Activated T-cell treated with anti-CD3 and anti-CD28 coated beads, Interleukin-2, amount 50 U/mL, for 1 hour (primary cell): Measurements from ENCODE around the gene SLC44A2.

ENCODE experiments used
- DNase-seq: peaks from one replicate; pipeline ENCODE4 v3.0.0-alpha.2; 2020

The SLC44A2 gene

DNA sequence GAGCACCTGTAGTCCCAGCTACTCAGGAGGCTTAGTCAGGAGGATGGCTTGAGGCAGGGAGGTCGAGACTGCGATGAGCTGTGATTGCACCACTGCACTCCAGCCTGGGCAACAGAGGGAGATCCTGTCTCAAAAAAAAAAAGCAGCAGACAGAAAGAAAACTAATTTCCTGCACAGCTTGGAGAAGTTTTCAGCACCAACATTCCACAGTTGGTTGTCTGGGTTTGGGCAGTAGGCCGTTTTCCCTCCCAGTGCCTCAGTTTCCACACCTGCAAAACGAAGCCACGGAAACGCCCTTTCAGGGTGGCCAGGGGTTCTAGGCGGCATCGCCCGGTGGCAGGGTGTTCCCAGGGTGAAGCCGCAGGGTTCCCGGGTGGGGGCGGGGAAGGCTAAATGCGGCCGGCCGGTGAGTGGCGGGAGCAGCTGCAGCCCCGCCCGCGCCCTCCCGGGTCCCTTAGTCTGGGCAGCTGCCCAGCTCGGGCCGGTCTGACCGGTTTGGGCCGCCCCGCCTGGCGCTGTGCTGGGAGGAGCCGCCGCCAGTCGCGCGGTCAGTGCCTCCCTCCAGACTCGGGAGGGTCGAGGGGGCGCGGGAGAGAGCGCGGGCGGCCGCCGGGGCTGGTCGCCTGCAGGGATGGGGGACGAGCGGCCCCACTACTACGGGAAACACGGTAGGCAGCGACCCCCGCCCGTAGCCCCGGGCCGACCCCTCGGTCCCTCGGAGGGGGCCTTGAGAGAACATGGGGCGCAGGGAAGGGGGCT lies at the start of gene SLC44A2:
Gene SLC44A2, plus strand, starts transcription at position 551 of the 759 bp plus-strand sequence. Its CDS starts 81 bp downstream, at position 632.
- DNase-seq, result no peak

DNA sequence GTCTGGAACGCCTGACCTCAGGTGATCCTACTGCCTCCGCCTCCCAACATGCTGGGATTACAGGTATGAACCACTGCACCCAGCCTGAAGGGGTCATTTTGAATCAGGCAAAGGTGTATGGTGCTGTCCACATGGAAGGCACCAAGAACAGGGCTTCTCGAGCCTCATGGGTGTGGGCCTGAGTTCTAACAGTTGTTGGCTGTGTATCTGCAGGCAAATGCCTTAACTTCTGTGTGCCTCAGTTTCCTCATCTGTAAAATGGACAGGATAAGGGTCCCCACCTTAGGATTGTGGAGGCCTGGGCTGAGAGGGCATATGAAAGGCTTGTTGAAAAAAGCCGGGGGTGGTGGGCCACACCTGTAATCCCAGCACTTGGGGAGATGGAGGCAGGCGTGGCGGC lies 47.4 kb upstream of the SLC44A2 start:
- no peak for DNase-seq

DNA sequence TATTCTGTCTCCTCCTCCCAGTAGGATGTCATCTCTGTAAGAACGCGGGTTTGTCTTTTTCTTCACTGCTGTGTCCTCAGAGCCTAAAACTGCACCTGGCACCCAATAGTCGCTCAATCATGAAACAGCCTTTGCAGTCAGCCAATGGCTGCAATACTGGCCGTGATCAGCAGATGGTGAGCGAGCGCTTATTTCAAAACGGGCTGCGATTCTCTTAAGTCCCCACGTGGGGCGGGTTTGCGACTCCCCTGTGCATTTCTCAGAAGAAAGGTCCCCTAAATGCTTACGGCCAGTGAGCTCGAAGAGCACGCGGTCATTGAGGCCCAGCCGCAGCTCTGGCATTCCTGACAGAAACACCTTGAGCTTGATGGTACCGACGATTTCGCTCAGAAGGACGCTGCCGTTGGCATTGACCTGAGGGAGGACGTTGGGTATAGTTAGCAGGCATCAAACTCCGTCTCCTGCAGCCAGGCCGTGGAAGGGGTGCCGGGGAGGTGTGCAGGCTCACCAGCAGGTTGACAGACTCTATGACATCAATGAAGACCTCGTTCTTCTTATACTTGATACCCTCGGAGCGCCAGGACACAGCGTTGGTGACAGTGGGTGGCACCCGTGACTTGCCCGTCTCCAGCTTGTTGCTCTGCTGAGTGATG lies 44.2 kb upstream of the SLC44A2 start:
- DNase-seq, result peak; percentile 93

DNA sequence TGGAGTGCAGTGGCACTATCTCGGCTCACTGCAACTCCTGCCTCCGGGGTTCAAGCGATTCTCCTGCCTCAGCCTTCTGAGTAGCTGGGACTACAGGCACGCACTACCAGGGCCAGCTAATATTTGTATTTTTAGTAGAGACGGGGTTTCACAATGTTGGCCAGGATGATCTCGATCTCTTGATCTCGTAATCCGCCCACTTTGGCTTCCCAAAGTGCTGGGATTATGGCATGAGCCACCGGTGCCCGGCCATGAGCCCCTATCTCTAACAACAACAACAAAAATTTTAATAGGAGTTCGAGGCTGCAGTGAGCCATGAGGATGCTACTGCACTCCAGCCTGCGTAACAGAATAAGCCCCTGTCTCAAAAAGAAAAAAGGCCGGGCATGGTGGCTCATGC lies 43.3 kb upstream of the SLC44A2 start:
- DNase-seq, result no peak

DNA sequence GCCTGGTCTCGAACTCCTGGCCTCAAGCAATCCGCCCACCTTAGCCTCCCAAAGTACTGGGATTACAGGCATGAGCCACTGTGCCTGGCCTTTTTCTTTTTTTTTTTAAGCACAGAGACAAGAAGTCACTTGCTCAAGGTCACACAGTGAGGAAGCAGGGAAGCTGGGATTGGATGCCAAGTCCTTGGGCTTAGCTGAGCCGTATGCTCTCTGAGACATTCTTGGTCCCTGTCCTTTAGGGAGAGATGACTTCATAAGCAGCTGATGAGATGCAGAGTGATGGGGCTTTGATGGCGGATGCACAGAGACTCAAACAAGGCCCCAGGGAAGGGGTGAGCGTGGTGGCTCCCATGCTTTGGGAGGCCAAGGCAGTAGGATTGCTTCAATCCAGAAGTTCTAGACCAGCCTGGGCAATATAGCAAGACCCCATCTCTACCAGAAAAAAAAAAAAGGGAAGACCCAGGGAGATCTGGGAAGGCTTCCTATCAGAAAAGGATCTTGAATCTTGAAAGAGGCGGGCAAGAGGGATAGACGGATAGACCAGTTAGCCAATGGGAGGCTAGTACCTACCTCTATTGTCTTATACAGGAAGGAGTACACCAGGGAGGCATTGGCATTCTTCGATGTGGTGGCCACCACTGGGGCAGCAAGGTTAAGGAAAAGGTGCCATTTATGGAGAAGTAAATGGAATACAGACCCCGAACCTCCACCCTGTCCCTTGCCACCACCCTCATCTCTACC lies 42.1 kb upstream of the SLC44A2 start:
- no peak for DNase-seq

DNA sequence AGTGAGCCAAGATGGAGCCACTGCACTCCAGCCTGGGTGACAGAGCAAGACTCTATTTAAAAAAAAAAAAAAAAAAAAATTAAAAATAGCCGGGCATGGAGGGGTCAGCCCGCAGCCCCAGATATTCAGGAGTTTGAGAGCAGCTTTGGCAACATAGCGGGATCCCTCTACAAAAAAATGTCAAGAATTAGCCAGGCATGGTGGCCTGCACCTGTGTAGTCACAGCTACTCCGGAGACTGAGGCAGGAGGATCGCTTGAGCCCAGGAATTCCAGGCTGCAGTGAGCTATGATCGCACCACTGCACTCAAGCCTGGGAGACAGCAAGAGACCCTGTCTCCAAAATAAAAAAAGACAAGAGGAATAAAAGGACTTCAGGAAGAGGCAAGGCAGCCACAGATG lies 39.0 kb upstream of the SLC44A2 start:
- no peak for DNase-seq

DNA sequence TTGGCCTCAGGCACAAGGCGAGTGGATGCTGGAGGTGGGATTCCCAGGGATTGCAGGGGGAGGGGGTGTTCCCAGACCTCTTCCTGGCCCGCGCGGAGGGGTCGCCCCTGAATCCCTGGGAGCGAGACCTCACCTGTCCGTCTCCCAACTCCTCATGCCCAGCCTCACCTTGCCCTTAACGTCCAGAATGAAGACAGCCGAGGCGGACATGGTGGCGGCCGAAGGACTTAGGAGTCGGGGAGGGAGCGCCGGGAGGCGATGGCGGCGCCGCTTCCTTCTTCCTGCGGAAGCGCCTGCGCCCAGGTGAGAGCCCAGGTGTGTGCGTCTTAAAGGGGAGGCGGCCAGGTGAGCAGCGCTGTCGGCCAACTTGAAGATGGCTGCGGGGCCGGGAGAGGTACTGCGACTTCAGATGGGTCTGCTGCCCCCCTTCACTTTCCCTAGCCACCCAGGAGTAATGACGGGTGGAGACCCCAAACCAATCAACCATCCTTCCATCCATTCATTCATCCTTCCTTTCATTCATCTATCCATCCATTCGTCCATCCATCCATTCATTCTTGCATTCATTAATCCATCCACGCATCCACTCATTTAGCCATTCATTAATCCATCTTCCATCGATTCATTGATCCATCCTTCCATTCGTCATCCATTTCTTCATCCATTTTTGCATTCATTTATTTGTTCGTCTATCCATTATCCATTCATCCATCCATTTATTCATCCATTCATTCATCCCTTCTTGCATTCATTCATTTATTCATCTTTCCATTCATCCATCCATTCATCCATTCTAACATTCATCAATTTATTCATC lies 38.1 kb upstream of the SLC44A2 start, which contains the start of gene AP1M2:
Gene AP1M2, minus strand, starts transcription at position 291 of the 817 bp plus-strand sequence. Its CDS starts 81 bp downstream, at position 210.
- no peak for DNase-seq

DNA sequence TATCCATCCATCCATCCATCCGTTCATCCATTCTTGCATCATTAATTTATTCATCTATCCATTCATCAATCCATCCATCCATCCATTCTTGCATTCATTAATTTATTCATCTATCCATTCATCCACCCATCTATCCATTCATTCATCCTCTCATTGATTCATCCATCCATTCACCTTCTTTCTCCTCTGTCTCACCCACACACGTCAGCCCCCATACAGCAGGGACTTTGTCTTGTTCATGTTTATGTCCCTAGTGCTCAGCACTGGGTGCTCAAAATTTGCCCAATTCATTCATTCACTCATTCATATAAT lies 37.6 kb upstream of the SLC44A2 start:
- DNase-seq, result no peak

DNA sequence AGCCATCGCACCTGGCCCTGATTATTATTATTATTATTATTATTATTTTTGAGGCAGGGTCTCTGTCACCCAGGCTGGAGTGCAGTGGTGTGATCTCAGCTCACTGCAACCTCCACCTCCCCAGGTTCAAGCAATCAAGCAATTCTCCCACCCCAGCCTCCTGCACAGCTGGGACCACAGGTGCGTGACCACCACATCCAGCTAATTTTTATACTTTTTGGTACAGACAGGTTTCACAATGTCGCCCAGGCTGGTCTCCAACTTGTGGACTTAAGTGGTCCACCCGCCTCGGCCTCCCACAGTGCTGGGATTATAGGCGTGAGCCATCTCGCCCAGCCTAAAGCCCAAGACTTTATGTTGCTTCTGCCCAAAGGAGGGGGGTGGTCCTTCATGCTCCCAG lies 32.2 kb upstream of the SLC44A2 start:
- no peak for DNase-seq

DNA sequence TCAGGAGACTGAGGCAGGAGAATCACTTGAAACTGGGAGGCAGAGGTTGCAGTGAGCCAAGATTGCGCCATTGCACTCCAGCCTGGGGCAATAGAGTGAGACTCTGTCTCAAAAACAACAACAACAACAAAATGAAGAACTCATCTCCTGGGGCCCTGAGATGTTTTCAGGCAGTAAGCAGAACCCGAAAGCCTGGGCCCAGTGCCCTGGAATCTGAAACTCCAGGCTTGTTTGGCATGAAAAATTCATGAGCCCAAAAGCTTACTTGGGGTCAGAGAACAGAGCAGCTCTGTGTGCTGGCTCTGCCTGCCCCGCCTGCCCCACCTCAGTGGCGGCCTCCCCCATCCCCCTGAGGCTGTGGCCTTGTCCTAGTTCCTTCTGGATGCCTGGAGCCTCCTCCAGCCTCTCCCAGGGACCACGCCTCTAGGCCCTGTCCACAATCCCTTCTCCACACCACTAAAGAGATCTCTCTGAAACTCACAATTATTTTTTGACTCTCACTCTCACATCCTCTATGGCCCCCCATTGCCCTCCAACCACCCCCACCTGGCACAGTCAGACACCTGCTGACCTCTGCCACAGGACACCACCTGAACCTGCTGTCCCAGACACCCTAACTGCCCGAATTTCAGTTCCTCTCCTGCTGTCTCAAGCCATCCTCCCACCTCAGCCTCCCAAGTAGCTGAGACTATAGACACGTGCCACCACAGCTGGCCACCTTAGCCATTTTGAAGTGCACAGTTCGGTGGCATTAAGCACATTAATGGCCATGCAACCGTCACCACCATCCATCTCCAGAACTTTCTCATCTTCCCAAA lies 31.3 kb upstream of the SLC44A2 start:
- DNase-seq, result no peak

DNA sequence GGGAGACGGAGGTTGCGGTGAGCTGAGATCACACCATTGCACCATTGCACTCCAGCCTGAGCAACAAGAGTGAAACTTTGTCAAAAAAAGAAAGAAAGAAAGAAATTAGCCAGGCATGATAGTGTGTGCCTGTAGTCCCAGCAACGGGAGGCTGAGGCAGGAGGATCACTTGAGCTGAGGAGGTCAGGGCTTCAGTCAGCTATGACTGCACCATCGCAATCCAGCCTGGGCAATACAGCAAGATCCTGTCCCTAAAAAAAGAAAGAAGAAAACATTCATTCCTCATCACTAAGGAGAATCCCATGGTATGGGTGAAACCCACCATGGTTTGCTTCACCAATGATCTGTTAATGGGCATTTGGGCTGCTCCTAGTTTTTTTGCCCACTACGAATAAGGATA lies 25.2 kb upstream of the SLC44A2 start:
- DNase-seq, result no peak

DNA sequence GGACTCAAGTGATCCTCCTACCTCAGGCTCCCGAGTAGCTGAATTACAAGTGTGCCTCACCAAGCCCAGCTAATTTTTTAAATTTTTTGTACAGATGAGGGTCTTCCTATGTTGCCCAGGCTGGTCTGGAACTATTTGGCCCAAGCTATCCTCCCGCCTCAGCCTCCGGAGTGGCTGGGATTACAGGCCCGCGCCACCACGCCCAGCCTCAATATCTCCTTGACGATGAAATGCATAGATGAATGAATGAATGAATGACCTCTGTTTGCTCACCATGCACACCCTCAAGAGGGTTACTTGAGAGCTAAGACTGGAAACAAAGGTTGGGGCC lies 23.4 kb upstream of the SLC44A2 start:
- DNase-seq, result no peak

DNA sequence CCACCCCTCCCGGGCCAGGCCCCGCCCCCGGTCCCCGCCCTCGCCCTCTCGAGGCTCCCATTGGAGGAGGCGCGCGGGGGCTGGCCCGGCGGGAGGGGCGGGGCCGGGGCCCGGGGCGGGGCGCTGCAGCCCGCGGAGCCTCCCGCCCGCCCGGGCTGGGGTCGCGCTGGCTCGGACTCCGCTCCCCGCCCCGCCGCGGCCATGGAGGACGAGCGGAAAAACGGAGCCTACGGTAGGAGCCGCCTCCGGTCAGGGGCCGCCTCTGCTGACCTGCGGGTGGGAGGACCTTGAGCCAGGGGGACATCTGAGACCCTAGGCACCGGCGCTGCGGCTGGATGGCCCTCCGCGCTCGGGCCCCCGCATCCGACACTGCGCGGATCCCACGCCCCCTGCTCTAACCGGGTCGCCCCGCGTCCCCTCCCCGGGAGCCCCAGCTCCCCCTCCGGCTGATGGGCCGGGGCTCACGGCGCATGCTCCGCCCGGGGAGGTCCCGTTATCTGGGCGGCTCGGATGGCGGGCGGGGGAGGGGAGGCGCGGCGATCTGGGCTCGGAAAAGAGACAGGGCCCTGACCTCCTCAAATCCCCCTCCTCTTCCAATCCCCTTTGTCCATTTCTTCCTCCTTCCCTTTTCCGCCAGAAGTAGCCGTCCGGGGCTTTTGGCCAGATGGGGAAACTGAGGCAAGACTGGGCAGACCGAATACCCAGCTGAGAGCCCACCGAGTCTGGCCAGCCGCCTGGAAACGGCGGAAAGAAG lies 22.8 kb upstream of the SLC44A2 start:
- peak; percentile 91 for DNase-seq

DNA sequence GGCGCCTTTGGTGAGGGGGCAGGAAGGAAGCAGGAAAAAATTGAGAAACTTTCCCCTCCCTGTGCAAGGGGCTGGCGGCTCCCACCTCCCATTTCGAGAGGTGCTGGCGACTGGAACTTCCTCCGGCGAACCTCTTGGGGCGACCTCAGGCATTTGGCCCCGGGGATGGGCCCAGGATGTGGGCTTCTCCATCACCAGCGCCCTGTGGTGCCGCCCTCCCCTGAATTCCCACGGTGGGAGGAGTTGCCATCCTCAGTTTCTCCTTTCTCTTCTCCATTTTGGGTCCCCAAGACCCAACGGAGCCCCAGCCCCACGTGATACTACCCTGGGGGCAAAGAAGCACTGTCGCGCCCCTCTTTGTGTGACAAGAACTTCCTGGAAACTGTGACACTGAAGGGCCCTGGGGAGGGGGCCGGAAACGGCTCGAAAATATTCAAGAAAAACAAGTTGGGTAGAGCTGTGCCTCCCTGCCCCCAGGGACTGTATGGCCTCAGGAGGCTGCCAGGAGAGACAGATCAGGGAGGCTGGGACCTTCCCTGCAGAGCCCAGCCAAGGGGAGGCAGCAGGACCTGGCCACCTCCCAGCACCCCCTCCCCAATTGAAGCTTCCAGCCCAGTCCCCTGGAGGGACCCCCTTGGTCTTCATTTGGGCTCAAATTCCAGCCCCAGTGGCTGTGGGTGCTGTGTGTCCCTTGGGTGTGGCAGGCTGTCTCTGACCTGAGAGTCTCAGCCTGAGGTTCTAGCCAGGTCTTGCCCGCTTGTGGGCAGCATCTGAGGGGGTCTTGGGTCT lies 22.1 kb upstream of the SLC44A2 start:
- peak; percentile 80 for DNase-seq

DNA sequence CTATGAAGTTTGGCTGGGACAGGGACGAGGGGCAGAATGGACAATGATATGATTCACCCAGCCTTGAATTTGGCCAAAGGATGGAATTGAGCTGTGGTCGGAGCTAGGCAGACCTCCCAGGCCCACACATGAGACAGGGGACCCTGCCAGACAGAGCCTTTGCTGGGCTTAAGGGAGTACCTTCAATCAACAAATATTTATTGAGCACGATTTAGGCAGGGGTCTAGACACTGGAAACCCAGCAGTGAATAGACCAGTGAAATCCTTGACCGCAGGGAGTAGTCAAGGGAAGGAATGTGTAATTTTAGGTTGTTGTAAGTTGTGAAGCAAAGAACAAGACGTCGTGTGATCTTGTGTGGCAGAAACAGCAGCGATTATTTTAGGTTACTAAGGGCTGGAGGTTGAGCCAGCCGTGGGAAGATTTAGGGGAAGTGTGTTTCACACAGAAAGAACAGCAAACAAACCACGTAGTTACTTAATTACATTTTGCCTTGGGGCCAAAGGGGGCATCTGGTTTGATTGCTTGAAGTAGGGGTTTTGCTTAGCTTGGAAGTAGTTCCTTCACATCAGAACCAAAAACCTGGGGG lies 21.4 kb upstream of the SLC44A2 start:
- no peak for DNase-seq

DNA sequence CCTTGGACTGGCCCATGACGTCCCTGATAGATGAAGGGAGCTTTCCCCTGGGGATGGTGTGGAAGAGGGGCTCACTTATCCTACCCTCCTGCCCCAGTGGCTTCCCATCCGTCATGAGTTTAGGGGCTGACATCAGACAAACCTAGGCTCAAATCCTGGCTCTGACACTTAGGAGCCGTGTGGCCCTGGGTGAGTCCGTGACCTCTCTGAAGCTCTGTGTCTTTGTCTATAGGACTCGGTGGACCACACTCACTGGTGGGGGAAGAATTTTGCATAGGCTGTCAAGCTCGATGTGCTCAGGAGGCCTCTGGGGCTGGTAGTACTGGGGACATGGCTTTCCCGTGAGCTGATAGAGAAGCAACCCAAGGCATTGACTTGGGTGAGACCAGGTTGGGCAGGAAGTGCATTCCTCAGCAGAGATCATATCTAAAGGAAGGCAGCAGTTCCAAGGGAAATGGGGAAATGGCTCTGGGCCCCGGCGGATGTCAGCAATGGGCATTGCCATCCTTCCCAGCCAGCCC lies 20.8 kb upstream of the SLC44A2 start:
- DNase-seq, result peak; percentile 52

DNA sequence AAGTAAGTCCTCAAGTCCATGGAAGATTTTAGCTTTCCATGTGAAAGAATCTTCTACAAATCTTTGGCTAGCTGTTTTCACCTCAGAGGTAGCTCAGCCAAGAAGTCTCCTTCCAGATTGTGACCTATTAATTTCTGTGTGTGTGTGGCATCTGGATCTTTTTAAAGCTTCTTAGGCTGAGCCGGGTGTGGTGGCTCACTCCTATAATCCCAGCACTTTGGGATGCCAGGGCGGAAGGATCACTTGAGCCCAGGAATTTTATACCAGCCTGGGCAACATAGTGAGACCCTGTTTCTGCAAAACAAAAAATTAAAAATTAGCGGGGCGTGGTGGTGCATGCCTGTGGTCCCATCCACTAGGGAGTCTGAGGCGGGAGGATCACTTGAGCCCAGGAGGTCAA lies 13.4 kb upstream of the SLC44A2 start:
- no peak for DNase-seq

DNA sequence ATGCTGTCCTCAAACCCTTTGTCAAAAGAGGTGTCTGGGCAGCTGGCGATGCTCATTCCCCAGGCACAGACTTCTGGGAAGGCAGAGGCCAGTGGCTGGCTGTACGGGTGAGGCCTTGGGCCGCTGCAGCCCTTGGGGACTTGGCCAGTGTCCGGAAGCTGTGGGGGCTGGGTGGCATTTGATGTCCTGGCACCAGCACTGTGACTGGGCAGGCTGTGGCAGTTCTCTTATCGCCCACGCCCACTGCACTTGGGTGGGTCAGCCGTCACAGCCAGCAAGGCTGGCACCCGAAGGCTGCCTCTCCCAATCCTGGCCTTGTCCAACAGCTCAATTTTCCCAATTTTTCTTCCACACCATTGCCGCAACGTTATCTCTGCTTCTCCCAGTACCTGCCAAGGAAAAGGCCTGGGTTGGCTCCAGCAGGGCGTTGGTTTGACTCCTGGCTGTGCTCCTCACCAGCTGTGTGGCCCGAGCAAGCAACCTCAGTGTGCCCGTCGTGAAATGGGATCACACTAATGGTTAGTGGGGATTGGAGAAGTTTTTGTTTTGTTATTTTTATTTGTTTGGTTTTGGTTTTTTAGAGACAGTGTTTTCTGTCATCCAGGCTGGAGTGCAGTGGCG lies 12.7 kb upstream of the SLC44A2 start:
- no peak for DNase-seq

DNA sequence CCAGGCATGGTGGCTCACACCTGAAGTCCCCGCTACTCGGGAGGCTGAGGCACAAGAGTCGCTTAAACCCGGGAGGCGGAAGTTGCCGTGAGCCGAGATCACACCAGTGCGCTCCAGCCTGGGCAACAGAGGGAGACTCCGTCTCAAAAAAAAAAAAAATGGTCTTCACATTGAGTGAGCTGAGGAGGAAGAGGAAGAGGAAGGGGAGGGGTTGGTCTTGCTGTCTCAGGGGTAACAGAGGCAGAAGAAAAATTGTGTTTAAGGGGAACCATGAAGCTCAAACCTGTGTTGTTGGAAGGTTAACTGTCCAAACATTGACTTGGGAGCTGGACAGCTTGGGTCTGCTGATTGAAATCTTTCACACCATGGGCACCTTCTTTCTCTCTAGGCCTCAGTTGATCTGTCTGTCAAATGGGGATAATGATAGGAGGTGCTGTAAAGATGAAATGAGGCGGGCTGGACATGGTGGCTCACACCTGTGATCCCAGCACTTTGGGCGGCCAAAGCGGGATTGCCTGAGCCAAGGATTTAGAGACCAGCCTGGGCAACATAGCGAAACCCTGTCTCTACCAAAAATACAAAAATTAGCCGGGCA lies 9.8 kb upstream of the SLC44A2 start:
- no peak for DNase-seq
